ENCODE data around the gene GALNTL6.

Gene GALNTL6

DNA sequence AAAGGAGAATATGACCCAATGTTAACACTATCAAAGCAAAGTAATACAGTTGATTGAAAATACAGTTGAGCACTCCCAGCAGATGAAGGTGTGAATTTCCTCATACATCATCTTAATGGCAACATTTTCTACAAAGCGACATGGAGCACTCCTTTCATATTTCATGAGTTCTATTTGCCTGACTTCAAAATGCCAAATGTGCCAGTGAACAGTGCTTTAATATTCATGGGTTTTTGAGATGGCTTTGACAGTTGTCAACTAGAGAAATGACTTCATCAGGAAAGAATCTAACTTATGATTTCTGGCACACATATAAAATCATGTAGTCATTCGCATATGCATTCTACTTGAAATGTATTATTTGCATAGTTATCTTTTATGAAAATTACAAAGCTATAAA, 222.4 kb downstream of the GALNTL6 start:
- H4K20me1 ChIP-seq (ENCODE audit: low read depth, low read length) = no peaks in the 10 kb centered on the region
- H3K27me3 ChIP-seq (ENCODE audit: low read length) = no peaks in the 10 kb centered on the region
- no peaks in the 10 kb centered on the region for H3K9me3 ChIP-seq (ENCODE audit: insufficient read depth, low read length)
- no peaks in the 10 kb centered on the region for H3F3A ChIP-seq (ENCODE audit: insufficient read depth)
- H3K9me2 ChIP-seq (replicated peaks; ENCODE audit: insufficient read depth, low read length) = no peaks in the 10 kb centered on the region
- H3K9ac ChIP-seq (ENCODE audit: low read length) = no peak overlapping the region
- H3K4me3 ChIP-seq (ENCODE audit: insufficient read depth, low read length, poor library complexity, severe bottlenecking) = no peak overlapping the region
- no peak overlapping the region for H2AFZ ChIP-seq (ENCODE audit: low read depth, low read length, severe bottlenecking)
- TF ChIP-seq, protein P1, sequence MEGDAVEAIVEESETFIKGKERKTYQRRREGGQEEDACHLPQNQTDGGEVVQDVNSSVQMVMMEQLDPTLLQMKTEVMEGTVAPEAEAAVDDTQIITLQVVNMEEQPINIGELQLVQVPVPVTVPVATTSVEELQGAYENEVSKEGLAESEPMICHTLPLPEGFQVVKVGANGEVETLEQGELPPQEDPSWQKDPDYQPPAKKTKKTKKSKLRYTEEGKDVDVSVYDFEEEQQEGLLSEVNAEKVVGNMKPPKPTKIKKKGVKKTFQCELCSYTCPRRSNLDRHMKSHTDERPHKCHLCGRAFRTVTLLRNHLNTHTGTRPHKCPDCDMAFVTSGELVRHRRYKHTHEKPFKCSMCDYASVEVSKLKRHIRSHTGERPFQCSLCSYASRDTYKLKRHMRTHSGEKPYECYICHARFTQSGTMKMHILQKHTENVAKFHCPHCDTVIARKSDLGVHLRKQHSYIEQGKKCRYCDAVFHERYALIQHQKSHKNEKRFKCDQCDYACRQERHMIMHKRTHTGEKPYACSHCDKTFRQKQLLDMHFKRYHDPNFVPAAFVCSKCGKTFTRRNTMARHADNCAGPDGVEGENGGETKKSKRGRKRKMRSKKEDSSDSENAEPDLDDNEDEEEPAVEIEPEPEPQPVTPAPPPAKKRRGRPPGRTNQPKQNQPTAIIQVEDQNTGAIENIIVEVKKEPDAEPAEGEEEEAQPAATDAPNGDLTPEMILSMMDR (IDR thresholded peaks at IDR 0.05; ENCODE audit: insufficient read depth, low read length, poor library complexity, severe bottlenecking) = no peak
- no peak for TF ChIP-seq EZH2phosphoT487 (conservative IDR thresholded peaks at IDR 0.05; ENCODE audit: low read length)
- no peak overlapping the region for H3K4me2 ChIP-seq (ENCODE audit: low read depth, low read length, poor library complexity, severe bottlenecking)
- H3K27ac ChIP-seq (ENCODE audit: low read depth, low read length) = no peak overlapping the region
- no peaks in the 10 kb centered on the region for H3K36me3 ChIP-seq (ENCODE audit: low read length)
- no peaks in the 10 kb centered on the region for H3K79me2 ChIP-seq (ENCODE audit: insufficient read depth, low read length)

DNA sequence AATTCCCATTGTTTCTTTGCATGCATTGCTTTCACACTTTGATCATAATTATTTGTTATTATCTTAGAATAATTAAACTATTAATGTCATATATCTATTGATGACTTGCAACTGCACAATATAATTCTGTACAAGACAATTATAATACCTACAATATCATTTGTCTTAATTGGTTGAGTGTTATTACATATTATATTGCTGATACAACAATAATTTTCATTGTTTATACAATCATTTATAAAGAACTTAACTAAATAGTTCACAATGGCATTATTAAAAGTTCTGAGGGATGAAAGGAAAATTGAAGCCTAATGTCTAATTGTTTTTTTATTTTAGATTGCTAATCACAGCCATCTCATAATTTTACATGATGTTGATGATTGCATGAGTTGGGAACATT, 227.6 kb downstream of the GALNTL6 start:
- H4K20me1 ChIP-seq (ENCODE audit: low read depth, low read length) = no peaks in the 10 kb centered on the region
- H3F3A ChIP-seq (ENCODE audit: insufficient read depth) = no peaks in the 10 kb centered on the region
- H3K4me3 ChIP-seq (ENCODE audit: insufficient read depth, low read length, poor library complexity, severe bottlenecking) = no peak overlapping the region
- H3K27me3 ChIP-seq (ENCODE audit: low read length) = no peaks in the 10 kb centered on the region
- no peak overlapping the region for H3K9ac ChIP-seq (ENCODE audit: low read length)
- no peaks in the 10 kb centered on the region for H3K36me3 ChIP-seq (ENCODE audit: low read length)
- TF ChIP-seq EZH2phosphoT487 (conservative IDR thresholded peaks at IDR 0.05; ENCODE audit: low read length) = no peak
- TF ChIP-seq, protein P1 (IDR thresholded peaks at IDR 0.05; ENCODE audit: insufficient read depth, low read length, poor library complexity, severe bottlenecking) = no peak
- no peak overlapping the region for H3K27ac ChIP-seq (ENCODE audit: low read depth, low read length)
- H3K9me3 ChIP-seq (ENCODE audit: insufficient read depth, low read length) = no peaks in the 10 kb centered on the region
- H3K4me2 ChIP-seq (ENCODE audit: low read depth, low read length, poor library complexity, severe bottlenecking) = no peak overlapping the region
- H2AFZ ChIP-seq (ENCODE audit: low read depth, low read length, severe bottlenecking) = no peak overlapping the region
- no peaks in the 10 kb centered on the region for H3K9me2 ChIP-seq (replicated peaks; ENCODE audit: insufficient read depth, low read length)
- H3K79me2 ChIP-seq (ENCODE audit: insufficient read depth, low read length) = no peaks in the 10 kb centered on the region

DNA sequence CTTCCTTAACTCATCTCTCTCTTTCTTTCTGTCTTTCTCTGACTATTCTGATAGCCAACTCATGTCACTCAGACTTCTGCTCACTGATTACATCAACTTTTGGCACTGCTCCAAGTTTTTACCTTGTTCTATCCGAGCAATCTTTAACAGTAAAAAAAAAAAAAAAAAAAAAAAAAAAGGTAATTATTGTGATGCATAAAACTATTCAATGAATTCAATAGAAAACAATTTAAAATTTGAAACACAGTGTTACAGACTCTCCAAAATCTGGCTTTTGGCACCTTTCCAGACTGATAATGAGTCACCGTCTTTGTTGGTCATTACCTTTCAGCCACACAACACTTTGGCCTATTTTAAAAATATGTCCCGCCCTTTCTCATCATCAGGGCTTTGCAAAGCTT, 229.5 kb downstream of the GALNTL6 start:
- Histone ChIP-seq H3K27me3 (ENCODE audit: low read length) (no peaks in the 10 kb centered on the region), H3K36me3 (ENCODE audit: low read length) (no peaks in the 10 kb centered on the region), H2AFZ (ENCODE audit: low read depth, low read length, severe bottlenecking) (no peak overlapping the region), H3K9me2 (replicated peaks; ENCODE audit: insufficient read depth, low read length) (no peaks in the 10 kb centered on the region), H3F3A (ENCODE audit: insufficient read depth) (no peaks in the 10 kb centered on the region), H3K27ac (ENCODE audit: low read depth, low read length) (no peak overlapping the region), H3K9me3 (ENCODE audit: insufficient read depth, low read length) (no peaks in the 10 kb centered on the region), H3K4me3 (ENCODE audit: insufficient read depth, low read length, poor library complexity, severe bottlenecking) (no peak overlapping the region), H3K79me2 (ENCODE audit: insufficient read depth, low read length) (no peaks in the 10 kb centered on the region), H3K9ac (ENCODE audit: low read length) (no peak overlapping the region), H3K4me2 (ENCODE audit: low read depth, low read length, poor library complexity, severe bottlenecking) (no peak overlapping the region), H4K20me1 (ENCODE audit: low read depth, low read length) (no peaks in the 10 kb centered on the region)
- TF ChIP-seq, protein P1 (IDR thresholded peaks at IDR 0.05; ENCODE audit: insufficient read depth, low read length, poor library complexity, severe bottlenecking) = no peak
- TF ChIP-seq EZH2phosphoT487 (conservative IDR thresholded peaks at IDR 0.05; ENCODE audit: low read length) = no peak
